ENCODE results near the gene KIAA0825.

The KIAA0825 gene, protein sequence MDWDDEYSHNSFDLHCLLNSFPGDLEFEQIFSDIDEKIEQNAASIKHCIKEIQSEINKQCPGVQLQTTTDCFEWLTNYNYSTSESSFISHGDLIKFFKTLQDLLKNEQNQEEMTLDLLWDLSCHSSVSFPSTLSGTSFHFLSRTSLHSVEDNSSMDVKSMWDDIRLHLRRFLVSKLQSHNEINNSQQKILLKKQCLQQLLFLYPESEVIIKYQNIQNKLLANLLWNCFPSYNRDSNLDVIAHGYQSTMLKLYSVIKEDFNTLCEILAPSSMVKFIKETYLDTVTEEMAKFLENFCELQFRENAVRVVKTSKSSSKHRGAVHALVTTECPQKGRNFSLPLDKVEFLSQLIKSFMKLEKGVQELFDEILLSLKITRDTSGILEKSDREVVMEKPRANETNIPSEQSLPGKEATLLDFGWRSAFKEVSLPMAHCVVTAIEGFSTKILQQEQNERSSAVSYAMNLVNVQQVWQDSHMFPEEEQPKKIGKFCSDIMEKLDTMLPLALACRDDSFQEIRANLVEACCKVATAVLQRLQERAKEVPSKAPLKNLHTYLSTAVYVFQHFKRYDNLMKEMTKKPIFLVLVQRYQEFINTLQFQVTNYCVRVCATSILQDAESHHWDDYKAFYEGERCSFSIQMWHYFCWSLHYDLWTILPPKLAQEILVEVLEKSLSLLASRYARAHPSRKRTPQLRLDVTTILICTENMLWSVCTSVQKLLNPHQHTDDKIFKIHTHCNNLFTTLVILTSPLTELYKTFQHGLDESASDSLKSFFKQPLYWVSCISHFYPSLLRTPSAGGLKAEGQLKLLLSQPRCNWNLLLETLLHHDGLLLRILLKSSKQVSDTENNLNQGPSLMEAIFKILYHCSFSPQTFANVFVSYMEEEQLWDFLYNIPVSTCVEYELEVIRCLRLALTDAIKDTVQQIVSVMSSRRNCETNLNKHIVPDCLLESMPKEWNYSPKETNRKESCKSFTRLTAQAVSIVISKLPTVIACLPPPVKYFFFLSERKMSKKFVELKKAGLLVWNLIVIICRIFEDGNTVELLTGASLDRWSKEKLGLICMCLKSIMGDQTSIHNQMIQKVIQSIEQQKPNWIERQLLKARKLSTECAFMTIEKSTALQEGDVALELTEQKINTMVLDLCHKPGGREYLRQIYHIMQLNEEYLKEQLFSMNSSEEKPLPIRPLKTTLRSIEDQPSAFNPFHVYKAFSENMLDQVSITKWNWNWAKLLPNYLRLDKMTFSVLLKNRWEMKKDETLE (N-terminal part only)

GRCh38 chr5:94618493-94619328 lies at the start of gene KIAA0825, which contains the start of gene SLF1:
Gene KIAA0825 (minus strand): TSS chr5:94618604. CDS start chr5:94537126, 81,478 bp downstream.
Gene SLF1 (plus strand): TSS chr5:94618669. CDS start chr5:94628811, 10,142 bp downstream.
- peak; percentile 95 for DNase-seq

- DNase-seq, result no peak
Observed at GRCh38 chr5:94667937-94668336, 49.5 kb upstream of the KIAA0825 start.

GRCh38 chr5:94661086-94661485 lies 42.7 kb upstream of the KIAA0825 start:
- DNase-seq, result no peak

GRCh38 chr5:94660506-94660905 lies 42.1 kb upstream of the KIAA0825 start:
- no peak for DNase-seq

DNA sequence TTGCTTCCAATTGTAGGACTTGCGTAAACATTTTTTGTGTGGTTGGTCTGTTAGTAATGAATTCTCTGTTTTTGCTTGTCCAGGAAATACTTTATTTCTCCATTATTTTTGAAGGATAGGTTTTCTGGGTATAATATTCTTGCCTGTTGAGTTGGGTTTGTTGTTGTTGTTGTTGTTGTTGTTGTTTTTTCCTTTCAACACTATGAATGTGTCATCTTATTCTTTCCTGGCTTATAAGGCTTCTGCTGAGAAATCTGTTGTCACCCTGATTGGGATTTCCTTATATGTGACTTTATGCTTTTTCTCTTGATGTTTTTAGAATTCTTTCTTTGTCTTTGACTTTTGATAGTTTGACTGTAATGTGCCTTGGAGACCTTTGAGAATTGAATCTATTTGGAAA lies 39.9 kb upstream of the KIAA0825 start:
- no peak for DNase-seq

DNA sequence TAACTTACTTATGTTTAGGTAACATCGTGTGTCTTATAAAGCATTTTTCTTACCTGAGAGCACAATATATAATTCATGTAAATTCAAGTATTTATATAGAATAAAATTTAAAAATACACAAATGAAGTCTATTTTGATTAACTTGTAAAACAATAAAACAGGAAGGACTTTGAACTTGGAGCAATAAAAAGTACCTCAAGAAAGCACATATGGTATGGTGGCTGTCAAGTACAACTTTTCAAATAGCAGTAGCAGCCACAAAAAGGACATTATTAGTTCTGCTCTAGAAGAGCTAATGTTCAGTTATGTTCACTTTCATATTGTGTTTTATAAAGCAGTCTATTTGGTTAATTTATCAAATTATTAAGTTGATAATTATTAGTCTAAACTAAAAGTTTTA lies 31.5 kb upstream of the KIAA0825 start:
- no peak for DNase-seq

- DNase-seq, result no peak
Observed at GRCh38 chr5:94646758-94647157, 28.4 kb upstream of the KIAA0825 start.

GRCh38 chr5:94645053-94645452 lies 26.6 kb upstream of the KIAA0825 start:
- DNase-seq, result no peak

- no peak for DNase-seq
Observed at GRCh38 chr5:94640176-94640575, 21.8 kb upstream of the KIAA0825 start.

DNA sequence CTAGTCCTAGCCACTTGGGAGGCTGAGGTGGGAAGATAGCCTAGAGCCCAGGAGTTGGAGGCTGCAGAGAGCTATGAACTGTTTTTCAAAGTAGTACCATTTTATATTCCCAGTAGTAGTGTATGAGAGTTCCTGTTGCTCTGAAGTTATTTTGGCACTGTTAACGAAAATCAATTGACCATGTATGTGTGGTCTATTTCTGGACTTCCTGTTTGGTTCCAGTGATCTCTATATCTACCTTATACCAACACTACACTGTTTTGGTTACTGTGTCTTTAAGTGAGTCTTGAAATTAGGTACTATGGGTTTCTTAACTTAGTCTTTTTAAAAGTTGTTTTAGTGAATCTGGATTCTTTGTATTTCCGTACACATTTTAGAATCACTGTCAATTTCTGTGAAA lies 13.6 kb upstream of the KIAA0825 start:
- DNase-seq, result no peak

- no peak for DNase-seq
Observed at GRCh38 chr5:94627191-94627590, 8.8 kb upstream of the KIAA0825 start.

DNA sequence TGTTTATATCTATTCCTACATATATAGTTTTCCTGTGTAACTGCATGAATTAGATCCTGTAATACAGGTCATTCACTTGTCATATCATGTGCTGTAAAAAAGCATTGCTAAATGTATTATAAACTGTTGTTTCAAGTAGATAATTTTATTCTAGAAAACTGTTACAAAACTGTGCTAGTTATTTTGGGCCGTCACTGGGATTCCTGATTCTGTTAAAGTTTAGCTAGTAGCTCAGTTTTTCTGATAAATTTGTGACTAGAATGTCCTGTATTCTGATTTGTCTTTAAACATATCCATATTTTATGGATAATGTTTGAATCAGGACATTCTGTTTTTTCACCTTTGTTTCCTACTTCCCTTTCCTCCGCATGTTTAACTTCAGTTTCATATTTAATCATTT lies 5.5 kb upstream of the KIAA0825 start:
- DNase-seq, result no peak

DNA sequence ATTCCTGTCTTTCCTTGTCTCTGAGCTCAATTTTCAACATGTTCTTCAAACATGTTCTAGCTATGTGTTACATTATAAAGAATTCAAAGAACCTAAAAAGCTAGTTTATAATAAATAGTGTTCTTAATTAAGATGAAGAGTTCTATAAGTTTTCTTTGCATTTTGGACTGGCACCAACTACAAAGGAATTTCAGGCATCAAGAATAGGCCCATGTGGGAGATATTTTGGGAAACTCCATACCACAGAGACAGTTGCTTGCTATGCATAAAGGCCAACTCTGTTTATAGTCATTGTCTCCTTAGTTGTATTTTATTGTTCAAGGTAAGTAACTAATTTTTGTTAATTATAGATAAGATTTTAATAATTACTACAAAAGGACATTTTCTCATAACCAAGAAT lies 4.6 kb upstream of the KIAA0825 start:
- DNase-seq, result no peak

DNA sequence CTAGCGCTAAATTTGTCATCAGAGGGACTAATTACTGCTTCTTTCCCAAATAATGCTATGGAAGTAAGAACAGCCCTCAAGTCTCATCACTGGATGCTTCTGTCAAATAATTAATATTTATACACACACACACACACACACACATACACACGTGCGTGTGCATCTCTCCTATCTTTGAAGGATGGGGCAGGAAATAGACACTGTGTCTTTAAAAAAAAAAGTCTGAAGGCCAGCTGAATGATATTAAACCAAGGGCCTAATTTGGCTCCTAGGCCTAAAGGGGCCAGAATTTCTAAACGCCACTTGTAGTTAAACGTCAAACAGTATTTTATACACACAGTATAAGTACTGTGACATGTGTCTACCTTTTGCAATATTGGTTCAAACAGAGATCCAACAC lies 3.4 kb upstream of the KIAA0825 start:
- no peak for DNase-seq

GRCh38 chr5:94620256-94620655 lies 1.9 kb upstream of the KIAA0825 start:
- DNase-seq, result no peak

GRCh38 chr5:94618029-94618492 lies 343 bp downstream of the KIAA0825 start:
- DNase-seq, result no peak

GRCh38 chr5:94615862-94616261 lies 2.5 kb downstream of the KIAA0825 start:
- DNase-seq, result no peak

GRCh38 chr5:94614156-94614805 lies 4.1 kb downstream of the KIAA0825 start:
- DNase-seq, result no peak

- DNase-seq, result no peak
Observed at GRCh38 chr5:94613583-94613982, 4.8 kb downstream of the KIAA0825 start.

- DNase-seq, result no peak
Observed at GRCh38 chr5:94595281-94595840, 23.0 kb downstream of the KIAA0825 start.
